Measurements from ENCODE around the gene ECE1. TPM values are rescaled to one million over a fixed set of nuclear protein-coding genes. Genes with fewer than 3 reads are reported as not detected.
A peak's percentile ranks its signal among the peaks of the same experiment; 100 is the strongest.

ECE1 gene
- total and polyA plus RNA-seq, 2 of the 13 experiments (the other 11 are each of a cell fraction or from before 2014, with no cell fraction given) = 13.5 to 21.2 TPM

- TF ChIP-seq FOXA3 (CRISPR knock-in tag; IDR thresholded peaks at IDR 0.05) = peak; percentile 81
- TF ChIP-seq, protein P1, sequence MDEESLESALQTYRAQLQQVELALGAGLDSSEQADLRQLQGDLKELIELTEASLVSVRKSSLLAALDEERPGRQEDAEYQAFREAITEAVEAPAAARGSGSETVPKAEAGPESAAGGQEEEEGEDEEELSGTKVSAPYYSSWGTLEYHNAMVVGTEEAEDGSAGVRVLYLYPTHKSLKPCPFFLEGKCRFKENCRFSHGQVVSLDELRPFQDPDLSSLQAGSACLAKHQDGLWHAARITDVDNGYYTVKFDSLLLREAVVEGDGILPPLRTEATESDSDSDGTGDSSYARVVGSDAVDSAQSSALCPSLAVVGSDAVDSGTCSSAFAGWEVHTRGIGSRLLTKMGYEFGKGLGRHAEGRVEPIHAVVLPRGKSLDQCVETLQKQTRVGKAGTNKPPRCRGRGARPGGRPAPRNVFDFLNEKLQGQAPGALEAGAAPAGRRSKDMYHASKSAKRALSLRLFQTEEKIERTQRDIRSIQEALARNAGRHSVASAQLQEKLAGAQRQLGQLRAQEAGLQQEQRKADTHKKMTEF (CRISPR knock-in tag; IDR thresholded peaks at IDR 0.05) = peak; percentile 85
- TF ChIP-seq, protein P2, sequence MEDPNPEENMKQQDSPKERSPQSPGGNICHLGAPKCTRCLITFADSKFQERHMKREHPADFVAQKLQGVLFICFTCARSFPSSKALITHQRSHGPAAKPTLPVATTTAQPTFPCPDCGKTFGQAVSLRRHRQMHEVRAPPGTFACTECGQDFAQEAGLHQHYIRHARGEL (CRISPR knock-in tag; IDR thresholded peaks at IDR 0.05) = no peak
- TF ChIP-seq, protein P3, sequence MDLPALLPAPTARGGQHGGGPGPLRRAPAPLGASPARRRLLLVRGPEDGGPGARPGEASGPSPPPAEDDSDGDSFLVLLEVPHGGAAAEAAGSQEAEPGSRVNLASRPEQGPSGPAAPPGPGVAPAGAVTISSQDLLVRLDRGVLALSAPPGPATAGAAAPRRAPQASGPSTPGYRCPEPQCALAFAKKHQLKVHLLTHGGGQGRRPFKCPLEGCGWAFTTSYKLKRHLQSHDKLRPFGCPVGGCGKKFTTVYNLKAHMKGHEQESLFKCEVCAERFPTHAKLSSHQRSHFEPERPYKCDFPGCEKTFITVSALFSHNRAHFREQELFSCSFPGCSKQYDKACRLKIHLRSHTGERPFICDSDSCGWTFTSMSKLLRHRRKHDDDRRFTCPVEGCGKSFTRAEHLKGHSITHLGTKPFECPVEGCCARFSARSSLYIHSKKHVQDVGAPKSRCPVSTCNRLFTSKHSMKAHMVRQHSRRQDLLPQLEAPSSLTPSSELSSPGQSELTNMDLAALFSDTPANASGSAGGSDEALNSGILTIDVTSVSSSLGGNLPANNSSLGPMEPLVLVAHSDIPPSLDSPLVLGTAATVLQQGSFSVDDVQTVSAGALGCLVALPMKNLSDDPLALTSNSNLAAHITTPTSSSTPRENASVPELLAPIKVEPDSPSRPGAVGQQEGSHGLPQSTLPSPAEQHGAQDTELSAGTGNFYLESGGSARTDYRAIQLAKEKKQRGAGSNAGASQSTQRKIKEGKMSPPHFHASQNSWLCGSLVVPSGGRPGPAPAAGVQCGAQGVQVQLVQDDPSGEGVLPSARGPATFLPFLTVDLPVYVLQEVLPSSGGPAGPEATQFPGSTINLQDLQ (CRISPR knock-in tag; IDR thresholded peaks at IDR 0.05) = no peak
- no peak for TF ChIP-seq NPAS2 (CRISPR knock-in tag; IDR thresholded peaks at IDR 0.05; ENCODE audit: borderline replicate concordance)
- peak; percentile 81 to 92; a peak in 3 of 4 replicates for TF ChIP-seq EP300 (IDR thresholded peaks at IDR 0.05; ENCODE audit: low read depth in 2 of 2, low read length in 2 of 2)
- peak; percentile 84 for TF ChIP-seq EP300 (CRISPR knock-in tag; IDR thresholded peaks at IDR 0.05; ENCODE audit: borderline replicate concordance)
- no peak for TF ChIP-seq FOXA1 (IDR thresholded peaks at IDR 0.05)
- peak; percentile 60 for TF ChIP-seq FOXA1 (CRISPR knock-in tag; IDR thresholded peaks at IDR 0.05)
- no peak for TF ChIP-seq ZNF17 (CRISPR knock-in tag; IDR thresholded peaks at IDR 0.05)
- 0 out of 2 replicates have a peak, but pooled peaks have one; percentile 70 for TF ChIP-seq ZNF788 (CRISPR knock-in tag; IDR thresholded peaks at IDR 0.05; ENCODE audit: borderline replicate concordance)
- no peak for TF ChIP-seq ZNF75D (CRISPR knock-in tag; IDR thresholded peaks at IDR 0.05; ENCODE audit: borderline replicate concordance)
- 0 out of 2 replicates have a peak, but pooled peaks have one; percentile 52 for TF ChIP-seq ZNF572 (CRISPR knock-in tag; IDR thresholded peaks at IDR 0.05)
- TF ChIP-seq SP5 (CRISPR knock-in tag; IDR thresholded peaks at IDR 0.05; ENCODE audit: borderline replicate concordance, low read depth) = peak; percentile 75
- TF ChIP-seq HMG20B (CRISPR knock-in tag; conservative IDR thresholded peaks at IDR 0.05) = peak; percentile 85; the same call in 1 of the 2 replicates
- TF ChIP-seq FLYWCH1 (CRISPR knock-in tag; IDR thresholded peaks at IDR 0.05) = no peak
- TF ChIP-seq, protein P4, sequence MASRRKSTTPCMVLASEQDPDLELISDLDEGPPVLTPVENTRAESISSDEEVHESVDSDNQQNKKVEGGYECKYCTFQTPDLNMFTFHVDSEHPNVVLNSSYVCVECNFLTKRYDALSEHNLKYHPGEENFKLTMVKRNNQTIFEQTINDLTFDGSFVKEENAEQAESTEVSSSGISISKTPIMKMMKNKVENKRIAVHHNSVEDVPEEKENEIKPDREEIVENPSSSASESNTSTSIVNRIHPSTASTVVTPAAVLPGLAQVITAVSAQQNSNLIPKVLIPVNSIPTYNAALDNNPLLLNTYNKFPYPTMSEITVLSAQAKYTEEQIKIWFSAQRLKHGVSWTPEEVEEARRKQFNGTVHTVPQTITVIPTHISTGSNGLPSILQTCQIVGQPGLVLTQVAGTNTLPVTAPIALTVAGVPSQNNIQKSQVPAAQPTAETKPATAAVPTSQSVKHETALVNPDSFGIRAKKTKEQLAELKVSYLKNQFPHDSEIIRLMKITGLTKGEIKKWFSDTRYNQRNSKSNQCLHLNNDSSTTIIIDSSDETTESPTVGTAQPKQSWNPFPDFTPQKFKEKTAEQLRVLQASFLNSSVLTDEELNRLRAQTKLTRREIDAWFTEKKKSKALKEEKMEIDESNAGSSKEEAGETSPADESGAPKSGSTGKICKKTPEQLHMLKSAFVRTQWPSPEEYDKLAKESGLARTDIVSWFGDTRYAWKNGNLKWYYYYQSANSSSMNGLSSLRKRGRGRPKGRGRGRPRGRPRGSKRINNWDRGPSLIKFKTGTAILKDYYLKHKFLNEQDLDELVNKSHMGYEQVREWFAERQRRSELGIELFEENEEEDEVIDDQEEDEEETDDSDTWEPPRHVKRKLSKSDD (CRISPR knock-in tag; IDR thresholded peaks at IDR 0.05; ENCODE audit: low read depth) = peak; percentile 67; the same call in 1 of the 2 replicates
- TF ChIP-seq HCFC1 (IDR thresholded peaks at IDR 0.05; ENCODE audit: low read depth, low read length) = no peak
- TF ChIP-seq ZMAT3 (CRISPR knock-in tag; conservative IDR thresholded peaks at IDR 0.05) = 0 out of 2 replicates have a peak, but pooled peaks have one; percentile 26
- peak; percentile 31; the same call in 1 of the 2 replicates for TF ChIP-seq KMT2B (CRISPR knock-in tag; IDR thresholded peaks at IDR 0.05)
- no peak for TF ChIP-seq CCAR2 (optimal IDR thresholded peaks at IDR 0.05; ENCODE audit: low read depth, low read length)
- no peak for TF ChIP-seq ZZZ3 (CRISPR knock-in tag; IDR thresholded peaks at IDR 0.05; ENCODE audit: borderline replicate concordance)
- 0 out of 2 replicates have a peak, but pooled peaks have one; percentile 21 for TF ChIP-seq GATA4 (IDR thresholded peaks at IDR 0.05; ENCODE audit: borderline replicate concordance, low read depth)
- no peak for TF ChIP-seq SATB2 (CRISPR knock-in tag; IDR thresholded peaks at IDR 0.05)
- TF ChIP-seq SIX1 (CRISPR knock-in tag; IDR thresholded peaks at IDR 0.05; ENCODE audit: borderline replicate concordance) = peak; percentile 70; the same call in 1 of the 2 replicates
Observed at GRCh38 chr1:21329209-21329844, 39.1 kb upstream of the ECE1 start (continued).

All from HepG2 (cell line).